ENCODE measurements around the gene GNAT3.

The GNAT3 gene

DNA sequence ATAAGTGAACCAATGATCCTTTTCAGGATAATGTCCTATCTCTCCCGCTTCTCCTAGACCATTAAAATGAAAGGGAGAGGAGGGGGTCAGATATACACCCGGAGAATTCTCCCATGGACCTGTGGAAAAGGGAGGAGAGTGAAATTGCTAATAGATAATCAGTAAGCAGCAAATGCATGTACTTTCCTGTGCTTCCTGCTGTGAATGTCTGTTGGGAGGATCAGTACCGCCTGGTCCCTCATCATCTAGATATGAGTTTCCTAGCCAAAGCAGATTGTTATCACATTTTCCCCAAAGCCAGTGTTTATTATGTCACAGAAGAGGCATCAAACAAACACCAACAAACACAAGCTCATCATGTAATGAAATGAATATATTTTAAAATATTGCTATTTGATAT, 96.8 kb downstream of the GNAT3 start:
- DNase-seq, result no peak

DNA sequence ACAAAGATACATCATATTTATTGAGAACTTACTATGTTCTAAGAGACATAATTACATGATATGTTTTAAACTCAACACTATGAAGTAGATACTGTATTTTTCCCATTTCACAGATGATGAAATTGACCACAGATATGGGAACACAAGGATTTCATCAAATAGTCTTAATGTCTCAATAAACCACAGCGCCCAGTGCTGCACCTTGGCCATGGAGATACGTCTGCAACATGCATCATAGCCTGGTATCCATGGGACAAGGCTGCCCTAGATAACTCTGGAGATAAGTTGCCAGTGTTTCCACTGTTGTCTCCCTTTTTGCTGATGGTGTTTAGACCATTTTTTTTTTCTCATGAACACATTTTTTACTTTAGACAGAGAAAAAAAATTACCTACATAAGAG, 97.5 kb downstream of the GNAT3 start:
- DNase-seq, result no peak

DNA sequence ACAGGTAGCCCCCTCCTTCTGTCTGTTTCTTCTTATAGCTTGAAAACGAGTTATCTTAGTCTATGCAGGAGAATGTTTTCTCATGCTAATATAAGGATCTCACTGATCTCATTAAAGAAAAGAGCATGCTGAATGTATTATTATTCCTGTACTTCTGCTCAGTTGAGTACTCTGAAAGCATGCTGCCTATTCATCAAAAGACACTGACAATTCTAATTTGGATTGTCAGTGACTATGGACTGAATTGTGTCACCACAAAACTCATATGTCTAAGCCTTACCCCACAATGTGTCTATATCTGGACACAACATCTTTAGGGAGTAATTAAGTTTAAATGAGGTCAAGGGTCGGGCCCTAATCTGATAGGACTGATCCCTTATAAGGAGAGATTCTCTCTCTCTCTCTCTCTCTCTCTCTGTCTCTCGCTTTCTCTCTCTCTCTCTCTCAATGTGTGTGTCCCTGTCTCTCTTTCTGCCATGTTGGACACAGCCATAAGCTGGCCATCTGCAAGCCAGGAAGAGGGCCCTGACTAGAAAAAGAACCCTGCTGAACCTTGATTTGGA, 98.4 kb downstream of the GNAT3 start:
- DNase-seq, result no peak

DNA sequence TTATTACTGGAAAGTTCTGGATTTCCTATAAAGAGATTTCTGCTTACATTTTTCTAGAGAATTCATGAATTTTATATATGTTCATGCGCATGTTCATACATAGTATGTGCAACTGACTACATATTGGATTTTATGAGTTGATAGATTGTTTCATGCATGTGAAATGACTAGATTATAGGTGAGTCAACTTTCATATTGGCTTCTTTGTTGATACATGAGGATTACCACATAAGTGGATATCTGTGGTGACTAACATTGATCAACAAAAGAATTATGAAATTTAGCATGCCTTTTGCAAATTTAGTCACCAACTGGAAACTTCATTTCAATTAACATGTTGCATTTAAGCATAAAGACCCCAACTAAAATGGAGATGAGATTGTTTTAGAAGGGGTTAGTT, 99.0 kb downstream of the GNAT3 start:
- no peak for DNase-seq

DNA sequence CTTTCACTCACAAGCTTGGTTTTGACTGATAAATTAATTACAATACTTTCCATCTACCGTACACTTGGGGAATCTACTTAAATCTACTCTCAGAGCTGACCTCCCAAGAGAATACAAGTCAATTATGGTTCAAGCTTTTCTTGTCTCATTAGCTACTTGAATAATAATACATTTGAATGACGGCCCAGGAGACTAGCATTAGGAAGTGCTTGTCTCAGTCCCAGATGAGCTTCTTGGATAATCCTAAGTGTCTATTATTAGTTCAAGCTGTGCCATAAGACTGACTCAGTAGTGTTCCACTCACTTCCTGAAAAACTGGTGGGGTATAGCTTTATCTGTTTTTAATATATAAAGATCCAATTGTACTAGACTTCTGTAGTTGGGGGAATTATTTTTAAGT, 100.2 kb downstream of the GNAT3 start:
- DNase-seq, result no peak

DNA sequence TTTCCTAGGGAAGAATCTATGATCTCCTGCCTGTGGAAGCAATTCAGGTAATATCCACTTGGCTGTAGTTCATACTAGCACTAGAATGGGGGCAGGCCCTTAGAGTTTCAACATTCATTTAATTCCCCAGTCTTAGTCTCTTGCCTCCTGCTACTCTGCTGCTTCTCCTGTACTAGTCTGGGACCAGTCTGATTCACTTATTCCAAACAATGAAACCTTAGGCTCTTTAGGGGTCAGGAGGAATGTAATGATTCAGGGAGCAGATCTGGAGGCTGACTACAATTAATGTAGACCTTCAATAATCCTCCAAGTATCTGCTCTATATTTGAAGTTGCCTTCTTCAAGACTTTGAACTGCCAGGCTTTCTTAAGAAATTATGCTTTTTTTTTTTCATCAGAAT, 101.8 kb downstream of the GNAT3 start:
- DNase-seq, result no peak

All from CD4-positive, alpha-beta T cell treated with Interleukin-6 for 4 hours (primary cell).